GM23338 (cell line): ENCODE measurements around the gene ENTPD1. TPM values are rescaled to one million over a fixed set of nuclear protein-coding genes. Genes with fewer than 3 reads are reported as not detected.

Experiments
- ATAC-seq: fragments of 200-7000 bp; cut with Tn5 transposase; 3 replicates; pipeline ENCODE4 v1.9.1; 2020
- DNase-seq: peaks from one replicate; pipeline ENCODE4 v3.0.0-alpha.2; 2015; ENCODE audit warnings: low spot score
- H2AFZ ChIP-seq: fragments of 200-600 bp; sonication (generic); 2 replicates; pipeline ENCODE4 v1.8.0; 2016; ENCODE audit warnings: antibody characterized with exemption, mild to moderate bottlenecking, moderate library complexity
- H3F3A ChIP-seq: fragments of 200-600 bp; sonication (generic); replicated peaks from 2 replicates; pipeline ENCODE4 v1.8.0; 2017; ENCODE audit warnings: antibody characterized with exemption, mixed run types, low read depth
- H3K27ac ChIP-seq: fragments of 200-600 bp; sonication (generic); 2 replicates; pipeline ENCODE4 v1.6.1; 2016; ENCODE audit warnings: low read depth
- H3K27me3 ChIP-seq: fragments of 200-600 bp; sonication (generic); 2 replicates; pipeline ENCODE4 v1.8.0; 2016; ENCODE audit warnings: mild to moderate bottlenecking, mixed run types, moderate library complexity; ENCODE audit not compliant: insufficient read depth
- H3K36me3 ChIP-seq: fragments of 200-600 bp; sonication (generic); 2 replicates; pipeline ENCODE4 v1.8.0; 2016; ENCODE audit warnings: mild to moderate bottlenecking; ENCODE audit not compliant: insufficient read depth
- H3K4me1 ChIP-seq: fragments of 200-600 bp; sonication (generic); 2 replicates; pipeline ENCODE4 v1.8.0; 2016; ENCODE audit warnings: mild to moderate bottlenecking, moderate library complexity; ENCODE audit not compliant: insufficient read depth
- H3K4me2 ChIP-seq: fragments of 200-600 bp; sonication (generic); 2 replicates; pipeline ENCODE4 v1.7.1; 2017; ENCODE audit warnings: mixed run types
- H3K4me3 ChIP-seq: fragments of 200-600 bp; sonication (generic); 2 replicates; pipeline ENCODE4 v1.6.1; 2016; ENCODE audit warnings: mixed run types
- H3K79me2 ChIP-seq: fragments of 200-600 bp; sonication (generic); replicated peaks from 2 replicates; pipeline ENCODE4 v1.8.0; 2017; ENCODE audit warnings: mild to moderate bottlenecking; ENCODE audit not compliant: insufficient read depth
- H3K9me2 ChIP-seq: fragments of 200-600 bp; sonication (generic); 2 replicates; pipeline ENCODE4 v1.8.0; 2017; ENCODE audit not compliant: insufficient read depth
- H4K20me1 ChIP-seq: fragments of 200-600 bp; sonication (generic); replicated peaks from 2 replicates; pipeline ENCODE4 v1.8.0; 2017; ENCODE audit warnings: mild to moderate bottlenecking; ENCODE audit not compliant: insufficient read depth
- H3K27ac Mint-ChIP-seq: 2 replicates; pipeline ENCODE4 v1.8.0; 2020; ENCODE audit warnings: inconsistent platforms, mild to moderate bottlenecking, moderate library complexity, mixed read lengths
- H3K27me3 Mint-ChIP-seq: 3 replicates; pipeline ENCODE4 v1.8.0; 2022; ENCODE audit warnings: low read depth, mild to moderate bottlenecking, moderate library complexity, mixed read lengths, inconsistent platforms; ENCODE audit not compliant: insufficient read depth, poor library complexity
- H3K36me3 Mint-ChIP-seq: 3 replicates; pipeline ENCODE4 v1.8.0; 2021; ENCODE audit warnings: low read depth, mild to moderate bottlenecking, inconsistent platforms, moderate library complexity, mixed read lengths
- H3K4me1 Mint-ChIP-seq: 3 replicates; pipeline ENCODE4 v1.8.0; 2020; ENCODE audit warnings: mild to moderate bottlenecking, inconsistent platforms, mixed read lengths
- H3K4me3 Mint-ChIP-seq: 3 replicates; pipeline ENCODE4 v1.8.0; 2021; ENCODE audit warnings: moderate library complexity, mild to moderate bottlenecking, inconsistent platforms, mixed read lengths
- H3K9me3 Mint-ChIP-seq: 3 replicates; pipeline ENCODE4 v1.8.0; 2020; ENCODE audit warnings: moderate library complexity, mild to moderate bottlenecking, inconsistent platforms, mixed read lengths
- CREB1 ChIP-seq: fragments of 250-450 bp; sonication (Bioruptor Pico); IDR thresholded peaks from 2 replicates; pipeline ENCODE4 v1.5.0; 2020; ENCODE audit warnings: low read depth, mild to moderate bottlenecking, moderate library complexity
- EZH2 ChIP-seq: fragments of 200-600 bp; sonication (generic); IDR thresholded peaks from one replicate; pipeline ENCODE4 v1.8.0; 2017; ENCODE audit warnings: antibody characterized with exemption, mild to moderate bottlenecking, low read depth; ENCODE audit not compliant: unreplicated experiment
- EZH2phosphoT487 ChIP-seq: fragments of 200-600 bp; sonication (generic); IDR thresholded peaks from one replicate; pipeline ENCODE4 v1.8.1; 2018; ENCODE audit warnings: antibody characterized with exemption; ENCODE audit not compliant: unreplicated experiment
- JUNB ChIP-seq: IDR thresholded peaks from one replicate; pipeline ENCODE4 v1.6.1; 2016; ENCODE audit warnings: antibody characterized with exemption; ENCODE audit not compliant: unreplicated experiment
- NANOG ChIP-seq: IDR thresholded peaks from 2 replicates; pipeline ENCODE4 v1.6.1; 2016; ENCODE audit warnings: antibody characterized with exemption, borderline replicate concordance
- POLR2AphosphoS5 ChIP-seq: IDR thresholded peaks from 2 replicates; pipeline ENCODE4 v1.6.1; 2016; ENCODE audit warnings: antibody characterized with exemption, low read depth
- STAT1 ChIP-seq: IDR thresholded peaks from one replicate; pipeline ENCODE4 v1.6.1; 2016; ENCODE audit warnings: antibody characterized with exemption; ENCODE audit not compliant: unreplicated experiment
- ZNF114 ChIP-seq: fragments of 250-450 bp; sonication (Bioruptor Pico); IDR thresholded peaks from 2 replicates; pipeline ENCODE4 v1.5.0; 2020; ENCODE audit warnings: mild to moderate bottlenecking, moderate library complexity
- ZNF331 ChIP-seq: fragments of 250-450 bp; sonication (Bioruptor Pico); IDR thresholded peaks from 2 replicates; pipeline ENCODE4 v1.5.0; 2020; ENCODE audit warnings: low read depth, mild to moderate bottlenecking, moderate library complexity
- polyA plus RNA-seq: library from polyadenylated mRNA; unstranded; fragments of >200 nt; fragmentation: Nextera tagmentation; extraction: Ambion mirVana; gene quantifications from 2 replicates; pipeline ENCODE4 v1.2.1, GENCODE V29; 2016
- total RNA-seq: library from RNA; depleted of rRNA; stranded (reverse); fragments of >200 nt; shearing (Covaris generic); gene quantifications from 2 replicates; pipeline ENCODE4 v1.2.3, GENCODE V29; 2014
- TF ChIP-seq, protein P1 (sequence below), 2 experiments: fragments of 200-600 bp in 1 of 2; sonication (generic) in 1 of 2; conservative IDR thresholded peaks; 2 replicates each; pipeline versions ENCODE4 v1.5.1 to v1.6.1; 2016 to 2017; ENCODE audit warnings: antibody characterized with exemption in 2 of 2, low read depth in 2 of 2, mild to moderate bottlenecking in 2 of 2, moderate library complexity in 1 of 2
- TF ChIP-seq, protein P2 (sequence below): IDR thresholded peaks from 2 replicates; pipeline ENCODE4 v1.6.1; 2016; ENCODE audit warnings: antibody characterized with exemption
- TF ChIP-seq, protein P3 (sequence below): fragments of 250-450 bp; sonication (Bioruptor Pico); IDR thresholded peaks from 2 replicates; pipeline ENCODE4 v1.5.0; 2020; ENCODE audit warnings: mild to moderate bottlenecking, moderate library complexity
- TF ChIP-seq, protein P4 (sequence below): IDR thresholded peaks from one replicate; pipeline ENCODE4 v1.6.1; 2018; ENCODE audit warnings: antibody characterized with exemption; ENCODE audit not compliant: unreplicated experiment

Gene ENTPD1
- total and polyA plus RNA-seq, 2 experiments from 2014 or later: 2.3 to 3.6 TPM

GRCh38 chr10:95787447-95787846 lies 31.5 kb downstream of the ENTPD1 start:
- Histone ChIP-seq H3K4me1 (no peaks in the 10 kb centered on the region; the same call in 1 of the 2 replicates), H3K27me3 (no peaks in the 10 kb centered on the region), H3K27ac (no peak overlapping the region), H4K20me1 (no peaks in the 10 kb centered on the region), H3F3A (no peaks in the 10 kb centered on the region), H3K4me2 (no peak overlapping the region), H2AFZ (no peak overlapping the region), H3K4me3 (no peak overlapping the region), H3K9me2 (no peaks in the 10 kb centered on the region; the same call in 1 of the 2 replicates), H3K79me2 (no peaks in the 10 kb centered on the region), H3K36me3 (no peaks in the 10 kb centered on the region)
- H3K4me3 Mint-ChIP-seq: no peak overlapping the region
- TF ChIP-seq, protein P1, sequence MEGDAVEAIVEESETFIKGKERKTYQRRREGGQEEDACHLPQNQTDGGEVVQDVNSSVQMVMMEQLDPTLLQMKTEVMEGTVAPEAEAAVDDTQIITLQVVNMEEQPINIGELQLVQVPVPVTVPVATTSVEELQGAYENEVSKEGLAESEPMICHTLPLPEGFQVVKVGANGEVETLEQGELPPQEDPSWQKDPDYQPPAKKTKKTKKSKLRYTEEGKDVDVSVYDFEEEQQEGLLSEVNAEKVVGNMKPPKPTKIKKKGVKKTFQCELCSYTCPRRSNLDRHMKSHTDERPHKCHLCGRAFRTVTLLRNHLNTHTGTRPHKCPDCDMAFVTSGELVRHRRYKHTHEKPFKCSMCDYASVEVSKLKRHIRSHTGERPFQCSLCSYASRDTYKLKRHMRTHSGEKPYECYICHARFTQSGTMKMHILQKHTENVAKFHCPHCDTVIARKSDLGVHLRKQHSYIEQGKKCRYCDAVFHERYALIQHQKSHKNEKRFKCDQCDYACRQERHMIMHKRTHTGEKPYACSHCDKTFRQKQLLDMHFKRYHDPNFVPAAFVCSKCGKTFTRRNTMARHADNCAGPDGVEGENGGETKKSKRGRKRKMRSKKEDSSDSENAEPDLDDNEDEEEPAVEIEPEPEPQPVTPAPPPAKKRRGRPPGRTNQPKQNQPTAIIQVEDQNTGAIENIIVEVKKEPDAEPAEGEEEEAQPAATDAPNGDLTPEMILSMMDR (conservative IDR thresholded peaks at IDR 0.05; ENCODE audit: low read depth in 2 of 2): no peak
- no peak for TF ChIP-seq EZH2phosphoT487
- TF ChIP-seq, protein P2, sequence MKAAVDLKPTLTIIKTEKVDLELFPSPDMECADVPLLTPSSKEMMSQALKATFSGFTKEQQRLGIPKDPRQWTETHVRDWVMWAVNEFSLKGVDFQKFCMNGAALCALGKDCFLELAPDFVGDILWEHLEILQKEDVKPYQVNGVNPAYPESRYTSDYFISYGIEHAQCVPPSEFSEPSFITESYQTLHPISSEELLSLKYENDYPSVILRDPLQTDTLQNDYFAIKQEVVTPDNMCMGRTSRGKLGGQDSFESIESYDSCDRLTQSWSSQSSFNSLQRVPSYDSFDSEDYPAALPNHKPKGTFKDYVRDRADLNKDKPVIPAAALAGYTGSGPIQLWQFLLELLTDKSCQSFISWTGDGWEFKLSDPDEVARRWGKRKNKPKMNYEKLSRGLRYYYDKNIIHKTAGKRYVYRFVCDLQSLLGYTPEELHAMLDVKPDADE: no peak
- TF ChIP-seq POLR2AphosphoS5: no peak
- no peak for TF ChIP-seq NANOG
- no peak for TF ChIP-seq ZNF114 (CRISPR knock-in tag)
- no peak for TF ChIP-seq JUNB
- TF ChIP-seq, protein P3, sequence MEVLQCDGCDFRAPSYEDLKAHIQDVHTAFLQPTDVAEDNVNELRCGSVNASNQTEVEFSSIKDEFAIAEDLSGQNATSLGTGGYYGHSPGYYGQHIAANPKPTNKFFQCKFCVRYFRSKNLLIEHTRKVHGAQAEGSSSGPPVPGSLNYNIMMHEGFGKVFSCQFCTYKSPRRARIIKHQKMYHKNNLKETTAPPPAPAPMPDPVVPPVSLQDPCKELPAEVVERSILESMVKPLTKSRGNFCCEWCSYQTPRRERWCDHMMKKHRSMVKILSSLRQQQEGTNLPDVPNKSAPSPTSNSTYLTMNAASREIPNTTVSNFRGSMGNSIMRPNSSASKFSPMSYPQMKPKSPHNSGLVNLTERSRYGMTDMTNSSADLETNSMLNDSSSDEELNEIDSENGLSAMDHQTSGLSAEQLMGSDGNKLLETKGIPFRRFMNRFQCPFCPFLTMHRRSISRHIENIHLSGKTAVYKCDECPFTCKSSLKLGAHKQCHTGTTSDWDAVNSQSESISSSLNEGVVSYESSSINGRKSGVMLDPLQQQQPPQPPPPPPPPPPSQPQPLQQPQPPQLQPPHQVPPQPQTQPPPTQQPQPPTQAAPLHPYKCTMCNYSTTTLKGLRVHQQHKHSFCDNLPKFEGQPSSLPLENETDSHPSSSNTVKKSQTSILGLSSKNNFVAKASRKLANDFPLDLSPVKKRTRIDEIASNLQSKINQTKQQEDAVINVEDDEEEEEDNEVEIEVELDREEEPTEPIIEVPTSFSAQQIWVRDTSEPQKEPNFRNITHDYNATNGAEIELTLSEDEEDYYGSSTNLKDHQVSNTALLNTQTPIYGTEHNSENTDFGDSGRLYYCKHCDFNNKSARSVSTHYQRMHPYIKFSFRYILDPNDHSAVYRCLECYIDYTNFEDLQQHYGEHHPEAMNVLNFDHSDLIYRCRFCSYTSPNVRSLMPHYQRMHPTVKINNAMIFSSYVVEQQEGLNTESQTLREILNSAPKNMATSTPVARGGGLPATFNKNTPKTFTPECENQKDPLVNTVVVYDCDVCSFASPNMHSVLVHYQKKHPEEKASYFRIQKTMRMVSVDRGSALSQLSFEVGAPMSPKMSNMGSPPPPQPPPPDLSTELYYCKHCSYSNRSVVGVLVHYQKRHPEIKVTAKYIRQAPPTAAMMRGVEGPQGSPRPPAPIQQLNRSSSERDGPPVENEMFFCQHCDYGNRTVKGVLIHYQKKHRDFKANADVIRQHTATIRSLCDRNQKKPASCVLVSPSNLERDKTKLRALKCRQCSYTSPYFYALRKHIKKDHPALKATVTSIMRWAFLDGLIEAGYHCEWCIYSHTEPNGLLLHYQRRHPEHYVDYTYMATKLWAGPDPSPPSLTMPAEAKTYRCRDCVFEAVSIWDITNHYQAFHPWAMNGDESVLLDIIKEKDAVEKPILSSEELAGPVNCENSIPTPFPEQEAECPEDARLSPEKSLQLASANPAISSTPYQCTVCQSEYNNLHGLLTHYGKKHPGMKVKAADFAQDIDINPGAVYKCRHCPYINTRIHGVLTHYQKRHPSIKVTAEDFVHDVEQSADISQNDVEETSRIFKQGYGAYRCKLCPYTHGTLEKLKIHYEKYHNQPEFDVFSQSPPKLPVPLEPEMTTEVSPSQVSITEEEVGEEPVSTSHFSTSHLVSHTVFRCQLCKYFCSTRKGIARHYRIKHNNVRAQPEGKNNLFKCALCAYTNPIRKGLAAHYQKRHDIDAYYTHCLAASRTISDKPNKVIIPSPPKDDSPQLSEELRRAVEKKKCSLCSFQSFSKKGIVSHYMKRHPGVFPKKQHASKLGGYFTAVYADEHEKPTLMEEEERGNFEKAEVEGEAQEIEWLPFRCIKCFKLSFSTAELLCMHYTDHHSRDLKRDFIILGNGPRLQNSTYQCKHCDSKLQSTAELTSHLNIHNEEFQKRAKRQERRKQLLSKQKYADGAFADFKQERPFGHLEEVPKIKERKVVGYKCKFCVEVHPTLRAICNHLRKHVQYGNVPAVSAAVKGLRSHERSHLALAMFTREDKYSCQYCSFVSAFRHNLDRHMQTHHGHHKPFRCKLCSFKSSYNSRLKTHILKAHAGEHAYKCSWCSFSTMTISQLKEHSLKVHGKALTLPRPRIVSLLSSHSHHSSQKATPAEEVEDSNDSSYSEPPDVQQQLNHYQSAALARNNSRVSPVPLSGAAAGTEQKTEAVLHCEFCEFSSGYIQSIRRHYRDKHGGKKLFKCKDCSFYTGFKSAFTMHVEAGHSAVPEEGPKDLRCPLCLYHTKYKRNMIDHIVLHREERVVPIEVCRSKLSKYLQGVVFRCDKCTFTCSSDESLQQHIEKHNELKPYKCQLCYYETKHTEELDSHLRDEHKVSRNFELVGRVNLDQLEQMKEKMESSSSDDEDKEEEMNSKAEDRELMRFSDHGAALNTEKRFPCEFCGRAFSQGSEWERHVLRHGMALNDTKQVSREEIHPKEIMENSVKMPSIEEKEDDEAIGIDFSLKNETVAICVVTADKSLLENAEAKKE (CRISPR knock-in tag): no peak
- no peak for TF ChIP-seq ZNF331 (CRISPR knock-in tag)
- TF ChIP-seq CREB1 (CRISPR knock-in tag): no peak
- no peak for TF ChIP-seq EZH2
- TF ChIP-seq, protein P4, sequence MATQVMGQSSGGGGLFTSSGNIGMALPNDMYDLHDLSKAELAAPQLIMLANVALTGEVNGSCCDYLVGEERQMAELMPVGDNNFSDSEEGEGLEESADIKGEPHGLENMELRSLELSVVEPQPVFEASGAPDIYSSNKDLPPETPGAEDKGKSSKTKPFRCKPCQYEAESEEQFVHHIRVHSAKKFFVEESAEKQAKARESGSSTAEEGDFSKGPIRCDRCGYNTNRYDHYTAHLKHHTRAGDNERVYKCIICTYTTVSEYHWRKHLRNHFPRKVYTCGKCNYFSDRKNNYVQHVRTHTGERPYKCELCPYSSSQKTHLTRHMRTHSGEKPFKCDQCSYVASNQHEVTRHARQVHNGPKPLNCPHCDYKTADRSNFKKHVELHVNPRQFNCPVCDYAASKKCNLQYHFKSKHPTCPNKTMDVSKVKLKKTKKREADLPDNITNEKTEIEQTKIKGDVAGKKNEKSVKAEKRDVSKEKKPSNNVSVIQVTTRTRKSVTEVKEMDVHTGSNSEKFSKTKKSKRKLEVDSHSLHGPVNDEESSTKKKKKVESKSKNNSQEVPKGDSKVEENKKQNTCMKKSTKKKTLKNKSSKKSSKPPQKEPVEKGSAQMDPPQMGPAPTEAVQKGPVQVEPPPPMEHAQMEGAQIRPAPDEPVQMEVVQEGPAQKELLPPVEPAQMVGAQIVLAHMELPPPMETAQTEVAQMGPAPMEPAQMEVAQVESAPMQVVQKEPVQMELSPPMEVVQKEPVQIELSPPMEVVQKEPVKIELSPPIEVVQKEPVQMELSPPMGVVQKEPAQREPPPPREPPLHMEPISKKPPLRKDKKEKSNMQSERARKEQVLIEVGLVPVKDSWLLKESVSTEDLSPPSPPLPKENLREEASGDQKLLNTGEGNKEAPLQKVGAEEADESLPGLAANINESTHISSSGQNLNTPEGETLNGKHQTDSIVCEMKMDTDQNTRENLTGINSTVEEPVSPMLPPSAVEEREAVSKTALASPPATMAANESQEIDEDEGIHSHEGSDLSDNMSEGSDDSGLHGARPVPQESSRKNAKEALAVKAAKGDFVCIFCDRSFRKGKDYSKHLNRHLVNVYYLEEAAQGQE: no peak
- no peak for TF ChIP-seq STAT1
- H3K4me1 Mint-ChIP-seq: no peaks in the 10 kb centered on the region
- DNase-seq (no peak), ATAC-seq (no peak)
- no peaks in the 10 kb centered on the region for H3K27me3 Mint-ChIP-seq
- H3K27ac Mint-ChIP-seq: no peak overlapping the region
- H3K9me3 Mint-ChIP-seq: no peaks in the 10 kb centered on the region
- H3K36me3 Mint-ChIP-seq: no peaks in the 10 kb centered on the region
